Transverse colon (tissue), 4 donors: ENCODE data around the gene LMOD1. TPM values are rescaled to one million over a fixed set of nuclear protein-coding genes. Genes with fewer than 3 reads are reported as not detected.

Experiments
- DNase-seq: peaks from one replicate; pipeline ENCODE4 v3.0.0-alpha.2; 2019
- H3K27ac ChIP-seq, 4 donors: fragments of 200-600 bp; sonication (generic); 2 replicates each; pipeline ENCODE4 v1.5.1; 2016 to 2018; ENCODE audit warnings: inconsistent platforms in 4 of 4
- H3K27me3 ChIP-seq: fragments of 200-600 bp; sonication (generic); 2 replicates; pipeline ENCODE4 v1.5.1; 2017; ENCODE audit warnings: inconsistent platforms
- H3K36me3 ChIP-seq, 4 donors: fragments of 200-600 bp; sonication (generic); 2 replicates each; pipeline ENCODE4 v1.5.1; 2017 to 2019; ENCODE audit warnings: inconsistent platforms in 4 of 4
- H3K4me1 ChIP-seq, 4 donors: fragments of 200-600 bp; sonication (generic); 2 replicates each; pipeline ENCODE4 v1.5.1; 2017 to 2020; ENCODE audit warnings: inconsistent platforms in 4 of 4
- H3K4me3 ChIP-seq, 4 donors: fragments of 200-600 bp; sonication (generic); 1 replicate in 1 of 4; 2 replicates in 3 of 4; pipeline versions ENCODE4 v1.5.1 to v1.6.1; 2017 to 2019; ENCODE audit warnings: inconsistent platforms in 4 of 4
- H3K9me3 ChIP-seq, 2 donors: fragments of 200-600 bp; sonication (generic); 2 replicates each; pipeline ENCODE4 v1.5.1; 2017 to 2019; ENCODE audit warnings: inconsistent platforms in 2 of 2
- EP300 ChIP-seq: sonication (generic); formaldehyde crosslinking; IDR thresholded peaks from one replicate; pipeline ENCODE4 v1.6.1; 2017; ENCODE audit warnings: antibody characterized with exemption, low read depth
- POLR2A ChIP-seq: fragments of 450-650 bp; IDR thresholded peaks from one replicate; pipeline ENCODE4 v1.6.1; 2016; ENCODE audit warnings: antibody characterized with exemption, mild to moderate bottlenecking, moderate library complexity
- POLR2AphosphoS5 ChIP-seq, 3 donors: sonication (generic); formaldehyde crosslinking; IDR thresholded peaks; one replicate each; pipeline ENCODE4 v1.6.1; 2016; ENCODE audit warnings: antibody characterized with exemption in 3 of 3
- WGBS, 2 donors: methylation state at CpG; one replicate each; pipeline ENCODE4 v1.1.5; 2018; ENCODE audit warnings: low coverage in 1 of 2; 5-methylcytosine and 5-hydroxymethylcytosine counted together
- in situ Hi-C, 4 donors: fragments of 200-750 bp; cut with MboI; loops; one replicate each; pipeline versions ENCODE4 v1.15.0 to v1.15.1; 2017; ENCODE audit warnings: low sequenced_read_pairs in 3 of 4, low pct_ligation_motif_present in 1 of 4, low pct_unique_long_range_greater_than_20kb in 1 of 4
- intact Hi-C: fragments of 100-400 bp; cut with DNase I; formaldehyde crosslinking; loops from one replicate; pipeline ENCODE4 v1.15.1; 2023; ENCODE audit warnings: low total_unique reads
- total RNA-seq, 4 donors: library from RNA; depleted of rRNA; stranded (reverse); fragments of >200 nt; gene quantifications; one replicate each; pipeline ENCODE4 v1.1.0, GENCODE V29; 2016
- TF ChIP-seq, protein P1 (sequence below), 5 experiments: fragments of 200-600 bp in 3 of 5; fragments of 450-650 bp in 2 of 5; sonication (generic) in 3 of 5; IDR thresholded peaks; 1 replicate in 2 of 5; 2 replicates in 3 of 5; pipeline ENCODE4 v1.5.1; 2016 to 2017; ENCODE audit warnings: antibody characterized with exemption in 5 of 5, inconsistent platforms in 3 of 5, mild to moderate bottlenecking in 2 of 5, moderate library complexity in 1 of 5

LMOD1 gene
- total RNA-seq, 4 donors from 2014 or later, result 73.2 to 166 (median 115) TPM

DNA sequence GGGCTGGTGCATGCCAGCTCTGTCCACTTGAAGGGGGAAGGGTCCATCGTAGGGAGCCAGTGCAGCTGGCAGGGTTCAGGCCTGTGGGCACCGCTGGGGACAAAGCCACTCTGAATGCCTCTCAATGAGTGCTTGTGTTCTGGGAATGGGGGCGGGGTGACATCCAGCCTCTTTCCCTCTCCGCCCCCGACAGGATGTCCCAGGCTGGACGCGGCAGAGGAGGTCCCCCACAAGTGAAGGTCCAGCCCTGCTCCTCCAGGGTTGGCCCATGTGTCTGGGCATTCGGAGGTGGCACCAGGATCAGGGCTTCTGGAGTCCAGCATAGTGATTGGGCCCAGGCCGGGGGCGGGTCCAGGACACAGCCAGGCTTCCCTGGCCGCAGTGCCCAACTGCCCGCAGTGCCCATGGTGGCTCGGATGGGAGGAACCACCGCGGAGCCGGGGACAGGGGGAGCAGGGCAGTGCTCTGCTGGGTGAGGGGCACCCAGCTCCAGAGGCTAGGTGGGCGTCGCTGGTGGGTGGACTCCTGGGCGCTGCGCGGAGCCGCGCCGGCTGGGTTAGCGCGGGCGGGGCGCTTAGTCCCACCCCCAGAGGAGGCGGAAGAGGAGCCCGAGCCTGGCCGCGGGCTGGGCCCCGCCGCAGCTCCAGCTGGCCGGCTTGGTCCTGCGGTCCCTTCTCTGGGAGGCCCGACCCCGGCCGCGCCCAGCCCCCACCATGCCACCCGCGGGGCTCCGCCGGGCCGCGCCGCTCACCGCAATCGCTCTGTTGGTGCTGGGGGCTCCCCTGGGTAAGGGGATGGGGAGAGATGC is 57.9 kb downstream of the LMOD1 start, which contains the start of gene SHISA4:
Gene SHISA4 (plus strand): TSS at position 617 of the 808 bp plus-strand sequence. CDS start 97 bp downstream, at position 714.
- Histone ChIP-seq H3K4me3 (peak within 1 kb of the TSS; percentile 52 to 60 (median 59)), H3K9me3 (no peaks in the 10 kb centered on the region), H3K27ac (peak within 1 kb of the TSS; percentile 51 to 73 (median 70)), H3K36me3 (no peaks in the 10 kb centered on the region), H3K27me3 (peaks cover 25% of the 10 kb centered on the region), H3K4me1 (peaks cover 12 to 20% (median 18%) of the 10 kb centered on the region in 4 donors)
- DNase-seq, result peak; percentile 54
- WGBS, 2 donors, result 19% methylated on average over 14 of the region's 49 CpGs; no CpG with 5 or more reads in 1 of the 2 donors
- TF ChIP-seq POLR2AphosphoS5 (IDR thresholded peaks at IDR 0.05), result peak in 2 of 3 donors; percentile 41 to 58
- TF ChIP-seq EP300, result no peak
- TF ChIP-seq POLR2A, result peak; percentile 35
- in situ Hi-C loops, result loop anchor here in 2 of 4 donors (25.0 kb wide), 1 partner anchor 249 kb away; the partner anchor contains the start of gene ARL8A (in 2 of the 2)
- intact Hi-C loops, result no loop called here

DNA sequence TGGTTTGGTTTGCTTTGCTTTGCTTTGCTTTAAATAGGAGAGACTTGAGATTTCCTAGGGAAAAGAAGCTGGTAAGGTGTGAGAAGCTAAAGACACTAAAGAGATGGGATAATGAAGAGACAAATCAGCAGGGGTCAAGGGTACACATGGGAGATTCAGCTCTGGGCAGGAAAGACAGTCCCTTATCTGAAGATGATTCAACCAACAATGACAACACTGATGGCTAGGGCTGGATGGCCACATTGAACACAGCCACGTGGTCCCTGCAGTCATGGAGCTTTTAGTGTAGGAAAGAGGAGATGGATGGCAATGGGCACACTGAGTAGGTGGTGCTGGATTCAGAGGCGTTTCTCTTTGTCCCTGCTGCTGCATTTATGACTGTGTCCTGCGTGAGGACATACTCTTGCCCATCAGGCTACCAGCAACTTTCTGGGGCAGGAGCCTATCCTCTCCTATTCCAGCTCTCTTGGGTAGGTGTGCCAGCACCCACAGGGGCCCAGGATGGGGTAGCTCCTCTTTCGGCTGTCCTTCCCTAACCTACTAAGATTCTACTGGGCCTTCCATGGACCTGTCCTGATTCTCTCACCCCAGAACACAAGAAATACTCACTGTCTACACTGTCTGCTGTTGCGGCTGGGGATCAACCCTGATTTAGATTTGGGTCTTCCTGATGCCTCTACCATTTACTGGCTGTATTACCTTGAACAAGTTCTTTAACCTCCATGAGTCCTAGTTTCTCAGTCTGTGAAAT is 59.1 kb downstream of the LMOD1 start:
- TF ChIP-seq POLR2A, result no peak
- TF ChIP-seq, protein P1, sequence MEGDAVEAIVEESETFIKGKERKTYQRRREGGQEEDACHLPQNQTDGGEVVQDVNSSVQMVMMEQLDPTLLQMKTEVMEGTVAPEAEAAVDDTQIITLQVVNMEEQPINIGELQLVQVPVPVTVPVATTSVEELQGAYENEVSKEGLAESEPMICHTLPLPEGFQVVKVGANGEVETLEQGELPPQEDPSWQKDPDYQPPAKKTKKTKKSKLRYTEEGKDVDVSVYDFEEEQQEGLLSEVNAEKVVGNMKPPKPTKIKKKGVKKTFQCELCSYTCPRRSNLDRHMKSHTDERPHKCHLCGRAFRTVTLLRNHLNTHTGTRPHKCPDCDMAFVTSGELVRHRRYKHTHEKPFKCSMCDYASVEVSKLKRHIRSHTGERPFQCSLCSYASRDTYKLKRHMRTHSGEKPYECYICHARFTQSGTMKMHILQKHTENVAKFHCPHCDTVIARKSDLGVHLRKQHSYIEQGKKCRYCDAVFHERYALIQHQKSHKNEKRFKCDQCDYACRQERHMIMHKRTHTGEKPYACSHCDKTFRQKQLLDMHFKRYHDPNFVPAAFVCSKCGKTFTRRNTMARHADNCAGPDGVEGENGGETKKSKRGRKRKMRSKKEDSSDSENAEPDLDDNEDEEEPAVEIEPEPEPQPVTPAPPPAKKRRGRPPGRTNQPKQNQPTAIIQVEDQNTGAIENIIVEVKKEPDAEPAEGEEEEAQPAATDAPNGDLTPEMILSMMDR (IDR thresholded peaks at IDR 0.05), result no peak
- TF ChIP-seq EP300, result no peak
- TF ChIP-seq POLR2AphosphoS5 (IDR thresholded peaks at IDR 0.05), result no peak
- Histone ChIP-seq H3K27me3 (peaks cover 25% of the 10 kb centered on the region), H3K9me3 (no peaks in the 10 kb centered on the region), H3K27ac (no peak overlapping the region), H3K4me1 (peaks cover 12 to 20% (median 18%) of the 10 kb centered on the region in 4 donors), H3K36me3 (no peaks in the 10 kb centered on the region), H3K4me3 (no peak overlapping the region)
- intact Hi-C loops (no loop called here), in situ Hi-C loops (loop anchor here in 2 of 4 donors (25.0 kb wide), 1 partner anchor 250 kb away; the partner anchor contains the start of gene ARL8A (in 2 of the 2))
- 72% methylated on average over 5 of the region's 5 CpGs; no CpG with 5 or more reads in 1 of the 2 donors for WGBS, 2 donors
- DNase-seq, result no peak

DNA sequence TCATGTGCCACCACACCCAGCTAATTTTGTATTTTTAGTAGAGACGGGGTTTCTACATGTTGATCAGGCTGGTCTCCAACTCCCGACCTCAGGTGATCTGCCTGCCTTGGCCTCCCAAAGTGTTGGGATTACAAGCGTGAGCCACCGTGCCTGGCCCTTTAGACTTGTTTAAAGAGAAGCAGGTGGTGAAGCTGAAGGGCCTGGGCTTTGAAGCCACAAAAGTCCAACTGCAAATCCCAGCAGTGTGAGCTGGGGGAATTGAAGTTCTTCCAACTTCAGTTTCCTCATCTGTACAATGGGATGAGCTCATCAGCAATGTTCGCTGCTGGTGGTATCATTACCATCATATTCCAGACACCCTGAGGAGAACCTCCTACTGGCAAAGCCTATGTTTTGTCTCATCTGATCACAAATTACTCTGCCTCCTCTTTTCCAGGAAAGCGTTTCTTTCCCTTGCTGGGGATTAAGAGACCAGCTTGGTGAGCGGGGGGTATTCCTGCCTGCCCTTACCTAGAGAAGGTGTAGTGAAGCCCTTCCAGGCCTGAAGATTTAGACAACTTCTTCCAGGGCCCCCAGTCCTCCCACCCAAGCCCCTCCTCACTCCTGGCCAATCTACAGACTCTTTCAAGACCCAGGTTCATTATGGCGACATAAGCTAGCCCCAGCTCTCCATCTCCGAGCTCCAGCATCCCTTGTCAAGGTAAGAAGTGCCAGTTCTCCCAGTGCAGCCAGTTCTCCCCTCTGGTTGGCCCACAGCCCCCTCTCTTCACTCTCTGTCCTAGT is 60.1 kb downstream of the LMOD1 start:
- WGBS, 2 donors, result 70 to 79% methylated on average over 5 to 9 of the region's 9 CpGs
- Histone ChIP-seq H3K27me3 (peaks cover 25% of the 10 kb centered on the region), H3K4me3 (no peak overlapping the region), H3K4me1 (peaks cover 12 to 20% (median 18%) of the 10 kb centered on the region in 4 donors), H3K27ac (no peak overlapping the region), H3K36me3 (no peaks in the 10 kb centered on the region), H3K9me3 (no peaks in the 10 kb centered on the region)
- in situ Hi-C loops (loop anchor here in 2 of 4 donors (25.0 kb wide), 1 partner anchor 251 kb away; the partner anchor contains the start of gene ARL8A (in 2 of the 2)), intact Hi-C loops (no loop called here)
- TF ChIP-seq POLR2AphosphoS5 (IDR thresholded peaks at IDR 0.05) (no peak), EP300 (no peak), POLR2A (no peak)
- TF ChIP-seq, protein P1 (IDR thresholded peaks at IDR 0.05), result no peak
- DNase-seq, result no peak

GRCh38 chr1:201885531-201886075 is 60.7 kb downstream of the LMOD1 start:
- in situ Hi-C loops (loop anchor here in 2 of 4 donors (25.0 kb wide), 1 partner anchor 252 kb away; the partner anchor contains the start of gene ARL8A (in 2 of the 2)), intact Hi-C loops (no loop called here)
- H3K27ac ChIP-seq, result no peak overlapping the region

More at GRCh38 chr1:201885531-201886075, 60.7 kb downstream of the LMOD1 start:
- H3K36me3 ChIP-seq, result no peaks in the 10 kb centered on the region
- peaks cover 12 to 20% (median 18%) of the 10 kb centered on the region in 4 donors for H3K4me1 ChIP-seq
- WGBS, 2 donors, result 77 to 88% methylated on average over 3 to 6 of the region's 6 CpGs
- H3K9me3 ChIP-seq, result no peaks in the 10 kb centered on the region
- no peak overlapping the region for H3K4me3 ChIP-seq
- TF ChIP-seq, protein P1 (IDR thresholded peaks at IDR 0.05), result no peak
- no peak for TF ChIP-seq POLR2A
- TF ChIP-seq POLR2AphosphoS5 (IDR thresholded peaks at IDR 0.05), result no peak
- no peak for DNase-seq
- H3K27me3 ChIP-seq, result peaks cover 25% of the 10 kb centered on the region
